Gastrocnemius medialis (tissue), 4 donors: ENCODE measurements around the gene PTGDR2. TPM values are rescaled to one million over a fixed set of nuclear protein-coding genes. Genes with fewer than 3 reads are reported as not detected.
A peak's percentile ranks its signal among the peaks of the same experiment; 100 is the strongest.

Source experiments
- ATAC-seq, 2 donors: fragments of 150-250 bp; one replicate each; pipeline ENCODE4 v1.9.1; 2016
- DNase-seq, 2 donors: peaks; one replicate each; pipeline ENCODE4 v3.0.0-alpha.2; 2019
- H3K27ac ChIP-seq, 4 donors: fragments of 200-600 bp; sonication (generic); 1 replicate in 1 of 4; 2 replicates in 3 of 4; pipeline ENCODE4 v1.5.1; 2016 to 2018; ENCODE audit warnings: mild to moderate bottlenecking in 2 of 4, moderate library complexity in 1 of 4
- H3K27me3 ChIP-seq, 3 donors: fragments of 200-600 bp; sonication (generic) in 2 of 3; 1 replicate in 1 of 3; 2 replicates in 2 of 3; pipeline versions ENCODE4 v1.5.1 to v1.6.0; 2016 to 2019; ENCODE audit warnings: mild to moderate bottlenecking in 1 of 3, moderate library complexity in 1 of 3
- H3K36me3 ChIP-seq, 2 donors: fragments of 200-600 bp; sonication (generic) in 1 of 2; one replicate each; pipeline ENCODE4 v1.5.1; 2017 to 2018
- H3K4me1 ChIP-seq, 2 donors: fragments of 200-600 bp; sonication (generic) in 1 of 2; one replicate each; pipeline ENCODE4 v1.5.1; 2016 to 2017; ENCODE audit warnings: mild to moderate bottlenecking in 2 of 2
- H3K4me3 ChIP-seq, 4 donors: fragments of 200-600 bp; sonication (generic) in 3 of 4; 1 replicate in 1 of 4; 2 replicates in 3 of 4; pipeline ENCODE4 v1.5.1; 2016 to 2019; ENCODE audit warnings: mild to moderate bottlenecking in 2 of 4
- H3K9me3 ChIP-seq, 3 donors: fragments of 200-600 bp; sonication (generic) in 2 of 3; 1 replicate in 1 of 3; 2 replicates in 2 of 3; pipeline ENCODE4 v1.5.1; 2016 to 2019
- POLR2A ChIP-seq, 2 donors: fragments of 450-650 bp; IDR thresholded peaks; one replicate each; pipeline ENCODE4 v1.6.1; 2017; ENCODE audit warnings: antibody characterized with exemption in 2 of 2, mild to moderate bottlenecking in 2 of 2, moderate library complexity in 2 of 2
- in situ Hi-C, 4 donors: fragments of 200-750 bp; cut with MboI; loops; one replicate each; pipeline versions ENCODE4 v1.15.0 to v1.8.0; 2017; ENCODE audit warnings: low sequenced_read_pairs in 4 of 4
- intact Hi-C: fragments of 100-400 bp; cut with DNase I; formaldehyde crosslinking; loops from one replicate; pipeline ENCODE4 v1.15.1; 2023; ENCODE audit warnings: low total_unique reads
- total RNA-seq, 4 donors: library from RNA; depleted of rRNA; stranded (reverse); fragments of >200 nt; gene quantifications; one replicate each; pipeline versions ENCODE4 v1.1.0 to v1.2.3, GENCODE V29; 2016
- TF ChIP-seq, protein P1 (sequence below), 5 experiments: fragments of 450-650 bp in 3 of 5; fragments of 200-600 bp in 2 of 5; sonication (generic) in 2 of 5; IDR thresholded peaks in 4 of 5; conservative IDR thresholded peaks in 1 of 5; 1 replicate in 4 of 5; 2 replicates in 1 of 5; pipeline ENCODE4 v1.5.1; 2016 to 2019; ENCODE audit warnings: antibody characterized with exemption in 5 of 5, mild to moderate bottlenecking in 3 of 5, moderate library complexity in 3 of 5

Gene PTGDR2
- total RNA-seq, 4 donors from 2014 or later: 0.40 to 4.3 (median 1.3) TPM

DNA sequence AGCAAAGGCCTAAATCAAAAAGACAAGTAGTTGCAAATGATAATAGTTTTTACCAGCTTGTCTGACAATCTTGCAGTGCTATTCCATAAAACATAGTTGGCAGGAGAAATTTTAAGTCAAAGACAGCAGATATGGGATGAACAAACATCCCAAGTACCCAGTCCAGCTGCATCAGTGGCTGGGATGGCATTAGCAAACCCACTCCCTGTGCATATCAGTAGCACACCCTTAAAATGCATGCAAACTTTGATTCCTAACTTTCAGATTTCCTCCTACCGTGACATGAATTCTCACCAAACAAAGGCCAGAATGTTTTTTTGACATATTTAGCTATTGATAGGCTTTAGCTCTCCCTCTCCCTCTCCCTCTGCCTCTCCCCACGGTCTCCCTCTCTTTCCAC is 41.6 kb downstream of the PTGDR2 start:
- intact Hi-C loops: no loop called here
- H3K27me3 ChIP-seq: no peaks in the 10 kb centered on the region
- TF ChIP-seq, protein P1, sequence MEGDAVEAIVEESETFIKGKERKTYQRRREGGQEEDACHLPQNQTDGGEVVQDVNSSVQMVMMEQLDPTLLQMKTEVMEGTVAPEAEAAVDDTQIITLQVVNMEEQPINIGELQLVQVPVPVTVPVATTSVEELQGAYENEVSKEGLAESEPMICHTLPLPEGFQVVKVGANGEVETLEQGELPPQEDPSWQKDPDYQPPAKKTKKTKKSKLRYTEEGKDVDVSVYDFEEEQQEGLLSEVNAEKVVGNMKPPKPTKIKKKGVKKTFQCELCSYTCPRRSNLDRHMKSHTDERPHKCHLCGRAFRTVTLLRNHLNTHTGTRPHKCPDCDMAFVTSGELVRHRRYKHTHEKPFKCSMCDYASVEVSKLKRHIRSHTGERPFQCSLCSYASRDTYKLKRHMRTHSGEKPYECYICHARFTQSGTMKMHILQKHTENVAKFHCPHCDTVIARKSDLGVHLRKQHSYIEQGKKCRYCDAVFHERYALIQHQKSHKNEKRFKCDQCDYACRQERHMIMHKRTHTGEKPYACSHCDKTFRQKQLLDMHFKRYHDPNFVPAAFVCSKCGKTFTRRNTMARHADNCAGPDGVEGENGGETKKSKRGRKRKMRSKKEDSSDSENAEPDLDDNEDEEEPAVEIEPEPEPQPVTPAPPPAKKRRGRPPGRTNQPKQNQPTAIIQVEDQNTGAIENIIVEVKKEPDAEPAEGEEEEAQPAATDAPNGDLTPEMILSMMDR (IDR thresholded peaks at IDR 0.05 in 4 of 5, conservative IDR thresholded peaks at IDR 0.05 in 1 of 5): no peak
- no peak for TF ChIP-seq POLR2A (IDR thresholded peaks at IDR 0.05)
- no peak overlapping the region for H3K27ac ChIP-seq
- ATAC-seq (no peak), DNase-seq (no peak)
- in situ Hi-C loops: no loop called here
- H3K4me1 ChIP-seq: no peaks in the 10 kb centered on the region
- H3K9me3 ChIP-seq: no peaks in the 10 kb centered on the region
- no peaks in the 10 kb centered on the region for H3K36me3 ChIP-seq
- no peak overlapping the region for H3K4me3 ChIP-seq

GRCh38 chr11:60813324-60813723 is 42.4 kb downstream of the PTGDR2 start:
- Histone ChIP-seq H3K36me3 (no peaks in the 10 kb centered on the region), H3K27ac (no peak overlapping the region), H3K4me3 (no peak overlapping the region), H3K9me3 (no peaks in the 10 kb centered on the region), H3K4me1 (no peaks in the 10 kb centered on the region), H3K27me3 (no peaks in the 10 kb centered on the region)
- TF ChIP-seq, protein P1 (IDR thresholded peaks at IDR 0.05 in 4 of 5, conservative IDR thresholded peaks at IDR 0.05 in 1 of 5): no peak
- TF ChIP-seq POLR2A (IDR thresholded peaks at IDR 0.05): no peak
- in situ Hi-C loops: no loop called here
- no peak for ATAC-seq
- no peak for DNase-seq
- intact Hi-C loops: no loop called here

- in situ Hi-C loops: no loop called here
- intact Hi-C loops: no loop called here
- ATAC-seq (no peak), DNase-seq (no peak)
- no peaks in the 10 kb centered on the region for H3K9me3 ChIP-seq
- H3K4me3 ChIP-seq: no peak overlapping the region
- no peaks in the 10 kb centered on the region for H3K27me3 ChIP-seq
- TF ChIP-seq, protein P1 (IDR thresholded peaks at IDR 0.05 in 4 of 5, conservative IDR thresholded peaks at IDR 0.05 in 1 of 5): no peak
- no peak for TF ChIP-seq POLR2A (IDR thresholded peaks at IDR 0.05)
- peak overlapping the region in 1 of 4 donors; percentile 18 for H3K27ac ChIP-seq
- no peaks in the 10 kb centered on the region for H3K4me1 ChIP-seq
- no peaks in the 10 kb centered on the region for H3K36me3 ChIP-seq
Observed at GRCh38 chr11:60810569-60810968, 45.2 kb downstream of the PTGDR2 start.

GRCh38 chr11:60810151-60810550 is 45.6 kb downstream of the PTGDR2 start:
- intact Hi-C loops (no loop called here), in situ Hi-C loops (no loop called here)
- H3K27ac ChIP-seq: no peak overlapping the region
- H3K4me1 ChIP-seq: no peaks in the 10 kb centered on the region
- DNase-seq: no peak
- no peaks in the 10 kb centered on the region for H3K27me3 ChIP-seq
- H3K36me3 ChIP-seq: no peaks in the 10 kb centered on the region
- H3K9me3 ChIP-seq: no peaks in the 10 kb centered on the region
- no peak overlapping the region for H3K4me3 ChIP-seq
- ATAC-seq: no peak
- TF ChIP-seq, protein P1 (IDR thresholded peaks at IDR 0.05 in 4 of 5, conservative IDR thresholded peaks at IDR 0.05 in 1 of 5): no peak
- no peak for TF ChIP-seq POLR2A (IDR thresholded peaks at IDR 0.05)

GRCh38 chr11:60809691-60810090 is 46.1 kb downstream of the PTGDR2 start:
- in situ Hi-C loops: no loop called here
- ATAC-seq: no peak

More at GRCh38 chr11:60809691-60810090, 46.1 kb downstream of the PTGDR2 start:
- no peak overlapping the region for H3K4me3 ChIP-seq
- TF ChIP-seq POLR2A (IDR thresholded peaks at IDR 0.05): no peak
- no peaks in the 10 kb centered on the region for H3K27me3 ChIP-seq
- no peak overlapping the region for H3K27ac ChIP-seq
- no peaks in the 10 kb centered on the region for H3K4me1 ChIP-seq
- DNase-seq: no peak
- H3K36me3 ChIP-seq: no peaks in the 10 kb centered on the region
- no peaks in the 10 kb centered on the region for H3K9me3 ChIP-seq
- intact Hi-C loops: no loop called here
